ENCODE results near the gene TIMELESS. TPM values are rescaled to one million over a fixed set of nuclear protein-coding genes. Genes with fewer than 3 reads are reported as not detected.

Gene TIMELESS
- total and polyA plus RNA-seq, 4 donors, result 5.1 to 17.6 (median 10.3) TPM

- H3K36me3 ChIP-seq (ENCODE audit: control insufficient read depth in 4 of 4, insufficient read depth in 3 of 4, low read depth in 1 of 4, low read length in 3 of 4), result no peaks in the 10 kb centered on the region
- WGBS, result 86% methylated on average over 5 of the region's 5 CpGs
- H3K27me3 ChIP-seq (ENCODE audit: control insufficient read depth in 4 of 4, insufficient read depth in 4 of 4, low read length in 3 of 4), result no peaks in the 10 kb centered on the region
- H3K27ac ChIP-seq (ENCODE audit: low read depth in 1 of 2, low read length in 2 of 2), result no peak overlapping the region
- H3K4me3 ChIP-seq (ENCODE audit: low read depth in 1 of 3, low read length in 3 of 3), result no peak overlapping the region
- H3K4me1 ChIP-seq (ENCODE audit: control insufficient read depth in 4 of 4, insufficient read depth in 4 of 4, low read length in 3 of 4), result no peaks in the 10 kb centered on the region
- no peak overlapping the region for H3K9ac ChIP-seq (ENCODE audit: low read depth in 1 of 2, low read length in 2 of 2)
- no peak for DNase-seq (ENCODE audit: low spot score)
- no peaks in the 10 kb centered on the region for H3K9me3 ChIP-seq (ENCODE audit: control insufficient read depth in 4 of 4, low read length in 3 of 4)
- TF ChIP-seq ZBTB33 (IDR thresholded peaks at IDR 0.05), result no peak
- no peak for TF ChIP-seq GABPA (IDR thresholded peaks at IDR 0.05 in 1 of 2, conservative IDR thresholded peaks at IDR 0.05 in 1 of 2)
- TF ChIP-seq TAF1 (conservative IDR thresholded peaks at IDR 0.05), result no peak
- TF ChIP-seq CTCF (IDR thresholded peaks at IDR 0.05; ENCODE audit: low read depth, low read length, missing input control), result no peak
- TF ChIP-seq EGR1 (IDR thresholded peaks at IDR 0.05; ENCODE audit: low read depth in 2 of 2), result no peak
- TF ChIP-seq FOXA1 (IDR thresholded peaks at IDR 0.05), result no peak
- no peak for TF ChIP-seq ATF3 (IDR thresholded peaks at IDR 0.05)
- TF ChIP-seq RAD21 (IDR thresholded peaks at IDR 0.05), result no peak
- TF ChIP-seq HNF4A (conservative IDR thresholded peaks at IDR 0.05), result no peak
- no peak for TF ChIP-seq NR2F2 (IDR thresholded peaks at IDR 0.05)
- TF ChIP-seq FOXA2 (IDR thresholded peaks at IDR 0.05), result no peak
- TF ChIP-seq HNF4G (IDR thresholded peaks at IDR 0.05), result no peak
- TF ChIP-seq YY1 (IDR thresholded peaks at IDR 0.05), result no peak
- TF ChIP-seq RXRA (IDR thresholded peaks at IDR 0.05), result no peak
- no peak for TF ChIP-seq MAX (IDR thresholded peaks at IDR 0.05)
- no peak for TF ChIP-seq SP1 (IDR thresholded peaks at IDR 0.05)
- no peak for TF ChIP-seq REST (IDR thresholded peaks at IDR 0.05)
Observed at GRCh38 chr12:56389412-56389811, 59.8 kb downstream of the TIMELESS start.

Data from liver (tissue), 9 donors.